Measurements from ENCODE around the gene P2RX5.

Gene P2RX5

GRCh38 chr17:3723556-3724377, 27.8 kb upstream of the P2RX5 start, which contains the start of gene HASPIN (continued):
- peak; percentile 89 for TF ChIP-seq YY1 (tag by site-specific recombination; IDR thresholded peaks at IDR 0.05)
- no peak for TF ChIP-seq ZNF174 (tag by site-specific recombination; IDR thresholded peaks at IDR 0.05)
- TF ChIP-seq, protein P1, sequence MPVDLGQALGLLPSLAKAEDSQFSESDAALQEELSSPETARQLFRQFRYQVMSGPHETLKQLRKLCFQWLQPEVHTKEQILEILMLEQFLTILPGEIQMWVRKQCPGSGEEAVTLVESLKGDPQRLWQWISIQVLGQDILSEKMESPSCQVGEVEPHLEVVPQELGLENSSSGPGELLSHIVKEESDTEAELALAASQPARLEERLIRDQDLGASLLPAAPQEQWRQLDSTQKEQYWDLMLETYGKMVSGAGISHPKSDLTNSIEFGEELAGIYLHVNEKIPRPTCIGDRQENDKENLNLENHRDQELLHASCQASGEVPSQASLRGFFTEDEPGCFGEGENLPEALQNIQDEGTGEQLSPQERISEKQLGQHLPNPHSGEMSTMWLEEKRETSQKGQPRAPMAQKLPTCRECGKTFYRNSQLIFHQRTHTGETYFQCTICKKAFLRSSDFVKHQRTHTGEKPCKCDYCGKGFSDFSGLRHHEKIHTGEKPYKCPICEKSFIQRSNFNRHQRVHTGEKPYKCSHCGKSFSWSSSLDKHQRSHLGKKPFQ (tag by site-specific recombination; IDR thresholded peaks at IDR 0.05): no peak
- peak; percentile 48 for TF ChIP-seq ZNF629 (tag by site-specific recombination; IDR thresholded peaks at IDR 0.05)
- TF ChIP-seq FEZF1 (tag by site-specific recombination; IDR thresholded peaks at IDR 0.05): no peak; the same call in 1 of the 2 replicates
- TF ChIP-seq ZNF341 (tag by site-specific recombination; IDR thresholded peaks at IDR 0.05; ENCODE audit: low read depth): no peak
- peak; percentile 92 for TF ChIP-seq ZNF335 (tag by site-specific recombination; conservative IDR thresholded peaks at IDR 0.05)
- TF ChIP-seq ZNF549 (tag by site-specific recombination; IDR thresholded peaks at IDR 0.05): no peak
- TF ChIP-seq, protein P2, sequence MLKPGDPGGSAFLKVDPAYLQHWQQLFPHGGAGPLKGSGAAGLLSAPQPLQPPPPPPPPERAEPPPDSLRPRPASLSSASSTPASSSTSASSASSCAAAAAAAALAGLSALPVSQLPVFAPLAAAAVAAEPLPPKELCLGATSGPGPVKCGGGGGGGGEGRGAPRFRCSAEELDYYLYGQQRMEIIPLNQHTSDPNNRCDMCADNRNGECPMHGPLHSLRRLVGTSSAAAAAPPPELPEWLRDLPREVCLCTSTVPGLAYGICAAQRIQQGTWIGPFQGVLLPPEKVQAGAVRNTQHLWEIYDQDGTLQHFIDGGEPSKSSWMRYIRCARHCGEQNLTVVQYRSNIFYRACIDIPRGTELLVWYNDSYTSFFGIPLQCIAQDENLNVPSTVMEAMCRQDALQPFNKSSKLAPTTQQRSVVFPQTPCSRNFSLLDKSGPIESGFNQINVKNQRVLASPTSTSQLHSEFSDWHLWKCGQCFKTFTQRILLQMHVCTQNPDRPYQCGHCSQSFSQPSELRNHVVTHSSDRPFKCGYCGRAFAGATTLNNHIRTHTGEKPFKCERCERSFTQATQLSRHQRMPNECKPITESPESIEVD (tag by site-specific recombination; IDR thresholded peaks at IDR 0.05): no peak
- TF ChIP-seq BCL11A (tag by site-specific recombination; IDR thresholded peaks at IDR 0.05; ENCODE audit: low read depth): no peak
- TF ChIP-seq INSM2 (tag by site-specific recombination; IDR thresholded peaks at IDR 0.05): no peak
- 0 out of 2 replicates have a peak, but pooled peaks have one; percentile 18 for TF ChIP-seq ZFHX2 (tag by site-specific recombination; conservative IDR thresholded peaks at IDR 0.05)
- TF ChIP-seq BCL11B (tag by site-specific recombination; IDR thresholded peaks at IDR 0.05; ENCODE audit: low read depth): no peak; the same call in 1 of the 2 replicates
- peak; percentile 38; the same call in 1 of the 2 replicates for TF ChIP-seq PRDM4 (tag by site-specific recombination; IDR thresholded peaks at IDR 0.05)
- peak; percentile 83 for TF ChIP-seq ZNF600 (tag by site-specific recombination; IDR thresholded peaks at IDR 0.05)
- TF ChIP-seq ZNF140 (tag by site-specific recombination; IDR thresholded peaks at IDR 0.05): no peak
- no peak for TF ChIP-seq ZBTB21 (tag by site-specific recombination; IDR thresholded peaks at IDR 0.05)
- TF ChIP-seq ZNF221 (tag by site-specific recombination; IDR thresholded peaks at IDR 0.05; ENCODE audit: borderline replicate concordance): no peak
- no peak for TF ChIP-seq KLF1 (tag by site-specific recombination; IDR thresholded peaks at IDR 0.05)
- TF ChIP-seq, protein P3, sequence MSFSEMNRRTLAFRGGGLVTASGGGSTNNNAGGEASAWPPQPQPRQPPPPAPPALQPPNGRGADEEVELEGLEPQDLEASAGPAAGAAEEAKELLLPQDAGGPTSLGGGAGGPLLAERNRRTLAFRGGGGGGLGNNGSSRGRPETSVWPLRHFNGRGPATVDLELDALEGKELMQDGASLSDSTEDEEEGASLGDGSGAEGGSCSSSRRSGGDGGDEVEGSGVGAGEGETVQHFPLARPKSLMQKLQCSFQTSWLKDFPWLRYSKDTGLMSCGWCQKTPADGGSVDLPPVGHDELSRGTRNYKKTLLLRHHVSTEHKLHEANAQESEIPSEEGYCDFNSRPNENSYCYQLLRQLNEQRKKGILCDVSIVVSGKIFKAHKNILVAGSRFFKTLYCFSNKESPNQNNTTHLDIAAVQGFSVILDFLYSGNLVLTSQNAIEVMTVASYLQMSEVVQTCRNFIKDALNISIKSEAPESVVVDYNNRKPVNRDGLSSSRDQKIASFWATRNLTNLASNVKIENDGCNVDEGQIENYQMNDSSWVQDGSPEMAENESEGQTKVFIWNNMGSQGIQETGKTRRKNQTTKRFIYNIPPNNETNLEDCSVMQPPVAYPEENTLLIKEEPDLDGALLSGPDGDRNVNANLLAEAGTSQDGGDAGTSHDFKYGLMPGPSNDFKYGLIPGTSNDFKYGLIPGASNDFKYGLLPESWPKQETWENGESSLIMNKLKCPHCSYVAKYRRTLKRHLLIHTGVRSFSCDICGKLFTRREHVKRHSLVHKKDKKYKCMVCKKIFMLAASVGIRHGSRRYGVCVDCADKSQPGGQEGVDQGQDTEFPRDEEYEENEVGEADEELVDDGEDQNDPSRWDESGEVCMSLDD (tag by site-specific recombination; IDR thresholded peaks at IDR 0.05): no peak
- peak; percentile 74 for TF ChIP-seq ZBTB11 (tag by site-specific recombination; conservative IDR thresholded peaks at IDR 0.05; ENCODE audit: low read depth)
- TF ChIP-seq, protein P4, sequence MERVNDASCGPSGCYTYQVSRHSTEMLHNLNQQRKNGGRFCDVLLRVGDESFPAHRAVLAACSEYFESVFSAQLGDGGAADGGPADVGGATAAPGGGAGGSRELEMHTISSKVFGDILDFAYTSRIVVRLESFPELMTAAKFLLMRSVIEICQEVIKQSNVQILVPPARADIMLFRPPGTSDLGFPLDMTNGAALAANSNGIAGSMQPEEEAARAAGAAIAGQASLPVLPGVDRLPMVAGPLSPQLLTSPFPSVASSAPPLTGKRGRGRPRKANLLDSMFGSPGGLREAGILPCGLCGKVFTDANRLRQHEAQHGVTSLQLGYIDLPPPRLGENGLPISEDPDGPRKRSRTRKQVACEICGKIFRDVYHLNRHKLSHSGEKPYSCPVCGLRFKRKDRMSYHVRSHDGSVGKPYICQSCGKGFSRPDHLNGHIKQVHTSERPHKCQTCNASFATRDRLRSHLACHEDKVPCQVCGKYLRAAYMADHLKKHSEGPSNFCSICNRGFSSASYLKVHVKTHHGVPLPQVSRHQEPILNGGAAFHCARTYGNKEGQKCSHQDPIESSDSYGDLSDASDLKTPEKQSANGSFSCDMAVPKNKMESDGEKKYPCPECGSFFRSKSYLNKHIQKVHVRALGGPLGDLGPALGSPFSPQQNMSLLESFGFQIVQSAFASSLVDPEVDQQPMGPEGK (tag by site-specific recombination; IDR thresholded peaks at IDR 0.05): peak; percentile 72
- TF ChIP-seq ZXDB (tag by site-specific recombination; IDR thresholded peaks at IDR 0.05): peak; percentile 90

Data from HEK293 (cell line).